Uterus (tissue), 4 donors: ENCODE measurements around the gene EFEMP2. TPM values are rescaled to one million over a fixed set of nuclear protein-coding genes. Genes with fewer than 3 reads are reported as not detected.
"Not testable (repeated sequence)": the region's sequence is repeated elsewhere in the genome, so short reads cannot be mapped to it uniquely, and the experiment has no call there.

ENCODE experiments used
- DNase-seq, 2 donors: peaks; one replicate each; pipeline ENCODE4 v3.0.0-alpha.2; 2019 to 2020
- H3K27ac ChIP-seq, 2 donors: fragments of 200-600 bp; sonication (generic); 1 replicate in 1 of 2; 2 replicates in 1 of 2; pipeline ENCODE4 v1.5.1; 2016 to 2018
- H3K27me3 ChIP-seq, 2 donors: fragments of 200-600 bp; sonication (generic); one replicate each; pipeline ENCODE4 v1.5.1; 2018 to 2019; ENCODE audit warnings: control low read depth in 1 of 2
- H3K36me3 ChIP-seq, 2 donors: fragments of 200-600 bp; sonication (generic); one replicate each; pipeline ENCODE4 v1.5.1; 2019; ENCODE audit warnings: control low read depth in 1 of 2
- H3K4me1 ChIP-seq, 2 donors: fragments of 200-600 bp; sonication (generic); one replicate each; pipeline ENCODE4 v1.5.1; 2018 to 2019; ENCODE audit warnings: control low read depth in 1 of 2
- H3K4me3 ChIP-seq, 2 donors: fragments of 200-600 bp; sonication (generic); 1 replicate in 1 of 2; 2 replicates in 1 of 2; pipeline ENCODE4 v1.5.1; 2018 to 2019; ENCODE audit warnings: mild to moderate bottlenecking in 1 of 2
- H3K9me3 ChIP-seq, 2 donors: fragments of 200-600 bp; sonication (generic); one replicate each; pipeline ENCODE4 v1.5.1; 2019; ENCODE audit warnings: control low read depth in 1 of 2
- POLR2A ChIP-seq, 2 donors: fragments of 450-650 bp; IDR thresholded peaks; one replicate each; pipeline ENCODE4 v1.6.1; 2016; ENCODE audit warnings: antibody characterized with exemption in 2 of 2, mild to moderate bottlenecking in 1 of 2, moderate library complexity in 1 of 2
- intact Hi-C: fragments of 100-400 bp; cut with DNase I; formaldehyde crosslinking; loops from one replicate; pipeline ENCODE4 v1.15.1; 2023; ENCODE audit warnings: low total_unique reads
- total RNA-seq, 4 donors: library from RNA; depleted of rRNA in 3 of 4; stranded (reverse); fragments of >200 nt in 3 of 4; gene quantifications; one replicate each; pipeline versions ENCODE4 v1.1.0 to v1.2.4, GENCODE V29; 2014 to 2023
- TF ChIP-seq, protein P1 (sequence below), 4 experiments: fragments of 200-600 bp in 2 of 4; fragments of 450-650 bp in 2 of 4; sonication (generic) in 2 of 4; IDR thresholded peaks; one replicate each; pipeline ENCODE4 v1.5.1; 2016 to 2019; ENCODE audit warnings: antibody characterized with exemption in 4 of 4, mild to moderate bottlenecking in 2 of 4, moderate library complexity in 1 of 4
- donor health status: DM: yes; HTN: yes; CAD: no.

Gene EFEMP2
- total RNA-seq, 4 donors from 2014 or later = 56.1 to 165 (median 87.3) TPM

DNA sequence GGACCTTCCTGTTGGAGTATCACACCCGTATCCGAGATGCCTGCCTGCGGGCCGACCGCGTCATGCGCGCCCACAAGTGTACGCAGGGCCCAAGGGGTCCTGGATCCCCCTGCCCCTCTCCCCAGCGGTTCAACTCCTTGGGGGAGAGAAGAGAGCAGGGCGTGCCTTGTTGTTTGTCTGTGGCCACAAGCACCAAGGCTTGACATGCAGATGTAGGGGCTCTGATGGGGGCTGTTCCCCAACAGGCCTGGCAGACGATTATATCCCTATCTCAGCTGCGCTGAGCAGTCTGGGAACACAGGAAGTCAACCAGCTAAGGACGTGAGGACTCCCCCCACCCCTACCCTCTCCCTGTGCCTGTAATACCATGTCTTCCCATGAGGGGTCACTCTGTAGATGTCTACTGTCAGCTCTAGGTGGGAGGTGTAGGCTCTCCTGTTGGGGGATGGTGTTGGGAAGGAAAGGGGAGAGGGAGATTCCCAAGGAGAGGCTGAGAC, 21.5 kb downstream of the EFEMP2 start:
- no peaks in the 10 kb centered on the region for H3K27me3 ChIP-seq
- H3K9me3 ChIP-seq = no peaks in the 10 kb centered on the region
- DNase-seq = no peak
- no peaks in the 10 kb centered on the region for H3K36me3 ChIP-seq
- TF ChIP-seq, protein P1, sequence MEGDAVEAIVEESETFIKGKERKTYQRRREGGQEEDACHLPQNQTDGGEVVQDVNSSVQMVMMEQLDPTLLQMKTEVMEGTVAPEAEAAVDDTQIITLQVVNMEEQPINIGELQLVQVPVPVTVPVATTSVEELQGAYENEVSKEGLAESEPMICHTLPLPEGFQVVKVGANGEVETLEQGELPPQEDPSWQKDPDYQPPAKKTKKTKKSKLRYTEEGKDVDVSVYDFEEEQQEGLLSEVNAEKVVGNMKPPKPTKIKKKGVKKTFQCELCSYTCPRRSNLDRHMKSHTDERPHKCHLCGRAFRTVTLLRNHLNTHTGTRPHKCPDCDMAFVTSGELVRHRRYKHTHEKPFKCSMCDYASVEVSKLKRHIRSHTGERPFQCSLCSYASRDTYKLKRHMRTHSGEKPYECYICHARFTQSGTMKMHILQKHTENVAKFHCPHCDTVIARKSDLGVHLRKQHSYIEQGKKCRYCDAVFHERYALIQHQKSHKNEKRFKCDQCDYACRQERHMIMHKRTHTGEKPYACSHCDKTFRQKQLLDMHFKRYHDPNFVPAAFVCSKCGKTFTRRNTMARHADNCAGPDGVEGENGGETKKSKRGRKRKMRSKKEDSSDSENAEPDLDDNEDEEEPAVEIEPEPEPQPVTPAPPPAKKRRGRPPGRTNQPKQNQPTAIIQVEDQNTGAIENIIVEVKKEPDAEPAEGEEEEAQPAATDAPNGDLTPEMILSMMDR (IDR thresholded peaks at IDR 0.05) = no peak
- TF ChIP-seq POLR2A (IDR thresholded peaks at IDR 0.05) = no peak
- H3K4me1 ChIP-seq = no peaks in the 10 kb centered on the region
- H3K4me3 ChIP-seq = no peak overlapping the region
- no peak overlapping the region for H3K27ac ChIP-seq
- intact Hi-C loops = no loop called here

DNA sequence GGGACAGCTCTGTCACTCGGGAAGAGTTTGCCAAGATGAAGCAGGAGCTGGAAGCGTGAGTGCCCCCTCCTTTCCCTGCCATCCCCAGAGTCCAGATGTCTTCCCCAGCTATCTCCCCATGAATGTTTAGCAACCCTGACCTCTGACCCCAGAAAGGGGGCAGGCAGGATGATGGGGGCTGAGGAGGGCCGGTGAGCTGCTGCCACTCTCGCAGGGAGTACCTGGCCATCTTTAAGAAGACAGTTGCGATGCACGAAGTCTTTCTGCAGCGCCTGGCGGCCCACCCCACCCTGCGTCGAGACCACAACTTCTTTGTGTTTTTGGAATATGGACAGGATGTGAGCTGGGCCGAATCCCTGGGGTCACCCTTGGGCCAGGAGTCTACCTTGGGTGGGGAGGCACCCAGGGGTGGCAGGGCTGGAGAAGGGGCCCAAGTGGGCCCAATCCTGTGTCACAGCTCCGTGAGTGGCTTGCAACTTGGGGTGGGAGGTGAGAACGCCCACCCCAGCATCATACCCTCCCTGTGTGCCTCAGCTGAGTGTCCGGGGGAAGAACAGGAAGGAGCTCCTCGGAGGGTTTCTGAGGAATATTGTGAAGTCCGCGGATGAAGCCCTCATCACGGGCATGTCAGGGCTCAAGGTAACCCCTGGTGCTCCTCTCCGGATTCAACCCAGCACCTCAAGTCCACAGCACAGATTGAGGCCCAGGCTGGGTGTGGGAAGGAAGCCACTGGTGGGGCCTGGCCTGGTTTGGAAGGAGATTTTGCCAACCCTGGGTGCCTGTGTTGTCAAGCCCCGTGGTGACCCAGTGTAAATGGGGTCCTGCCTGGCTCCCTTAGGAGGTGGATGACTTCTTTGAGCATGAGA, 22.1 kb downstream of the EFEMP2 start:
- H3K4me3 ChIP-seq = no peak overlapping the region
- H3K36me3 ChIP-seq = no peaks in the 10 kb centered on the region

DNA sequence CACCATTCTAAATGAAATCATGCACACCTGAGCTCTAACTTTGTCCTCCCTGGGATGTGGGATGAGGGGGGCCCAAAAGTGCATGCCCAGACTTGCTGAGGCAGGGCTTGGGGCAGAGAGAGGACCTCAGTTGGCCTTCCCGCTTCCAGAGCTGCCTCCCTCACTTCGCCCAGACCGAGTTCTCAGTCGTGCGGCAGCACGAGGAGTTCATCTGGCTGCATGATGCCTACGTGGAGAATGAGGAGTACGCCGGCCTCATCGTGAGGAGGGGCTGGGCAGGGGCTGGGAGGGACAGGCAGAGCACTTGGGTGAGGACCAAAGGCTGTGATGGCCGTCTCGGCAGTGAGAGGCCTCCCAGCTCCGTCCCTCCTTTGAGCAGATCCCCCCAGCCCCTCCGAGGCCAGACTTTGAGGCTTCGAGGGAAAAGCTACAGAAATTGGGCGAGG, 22.8 kb downstream of the EFEMP2 start:
- Histone ChIP-seq H3K4me1 (no peaks in the 10 kb centered on the region), H3K9me3 (no peaks in the 10 kb centered on the region), H3K27me3 (no peaks in the 10 kb centered on the region), H3K4me3 (no peak overlapping the region), H3K27ac (no peak overlapping the region), H3K36me3 (no peaks in the 10 kb centered on the region)
- intact Hi-C loops = no loop called here
- TF ChIP-seq, protein P1 (IDR thresholded peaks at IDR 0.05) = no peak
- TF ChIP-seq POLR2A (IDR thresholded peaks at IDR 0.05) = no peak
- DNase-seq = no peak

More for the DNA sequence above, 22.1 kb downstream of the EFEMP2 start:
- intact Hi-C loops = no loop called here
- TF ChIP-seq, protein P1 (IDR thresholded peaks at IDR 0.05) = no peak
- TF ChIP-seq POLR2A (IDR thresholded peaks at IDR 0.05) = no peak
- Histone ChIP-seq H3K27ac (no peak overlapping the region), H3K27me3 (no peaks in the 10 kb centered on the region), H3K4me1 (no peaks in the 10 kb centered on the region), H3K9me3 (no peaks in the 10 kb centered on the region)
- DNase-seq = no peak

DNA sequence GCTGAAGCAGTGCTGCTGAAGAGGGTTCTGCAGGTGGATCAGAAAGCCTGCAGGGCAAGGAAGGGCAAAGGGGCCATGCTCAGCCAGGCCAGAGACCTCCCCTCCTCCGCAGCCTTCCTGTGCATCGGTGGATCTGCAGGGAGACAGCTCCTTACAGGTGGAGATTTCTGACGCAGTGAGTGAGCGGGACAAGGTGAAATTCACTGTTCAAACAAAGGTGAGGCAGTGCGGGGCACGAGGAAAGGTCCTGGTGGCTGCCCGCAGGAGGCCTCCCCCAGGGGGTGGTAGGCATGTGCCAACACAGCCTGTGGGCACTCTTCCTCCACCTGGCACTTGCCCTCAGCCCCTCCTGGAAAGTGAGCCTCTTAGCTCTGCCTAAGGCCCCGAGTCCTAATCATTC, 23.2 kb downstream of the EFEMP2 start:
- no peaks in the 10 kb centered on the region for H3K9me3 ChIP-seq
- no peak for TF ChIP-seq POLR2A (IDR thresholded peaks at IDR 0.05)
- TF ChIP-seq, protein P1 (IDR thresholded peaks at IDR 0.05) = no peak
- DNase-seq = no peak
- H3K4me1 ChIP-seq = no peaks in the 10 kb centered on the region
- no peak overlapping the region for H3K27ac ChIP-seq
- no peak overlapping the region for H3K4me3 ChIP-seq
- intact Hi-C loops = no loop called here
- H3K27me3 ChIP-seq = no peaks in the 10 kb centered on the region
- H3K36me3 ChIP-seq = no peaks in the 10 kb centered on the region

DNA sequence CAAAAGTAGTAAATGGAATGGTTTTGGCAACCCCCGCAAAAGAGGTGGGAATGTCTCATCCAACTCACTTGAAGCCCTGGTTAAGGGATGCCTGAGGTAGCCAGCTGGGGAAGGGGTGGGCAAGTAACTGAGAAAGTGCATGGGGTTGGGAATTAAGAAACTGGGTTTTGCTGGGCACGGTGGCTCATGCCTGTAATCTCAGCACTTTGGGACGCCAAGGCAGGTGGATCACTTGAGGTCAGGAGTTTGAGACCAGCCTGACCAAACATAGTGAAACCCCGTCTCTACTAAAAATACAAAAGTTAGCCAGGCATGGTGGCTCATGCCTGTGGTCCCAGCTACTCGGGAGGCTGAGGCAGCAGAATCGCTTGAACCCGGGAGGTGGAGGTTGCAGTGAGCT, 23.9 kb downstream of the EFEMP2 start:
- H3K27me3 ChIP-seq, H3K36me3 ChIP-seq, H3K4me1 ChIP-seq, H3K4me3 ChIP-seq, DNase-seq, intact Hi-C loops, H3K9me3 ChIP-seq, H3K27ac ChIP-seq: not testable (repeated sequence)
